ENCODE measurements around the gene CERKL. TPM values are rescaled to one million over a fixed set of nuclear protein-coding genes. Genes with fewer than 3 reads are reported as not detected.

Gene CERKL
- total RNA-seq, 1 donor from 2014 or later = not detected

- intact Hi-C loops (cut with DNase I) = no loop called here
Observed at GRCh38 chr2:181690860-181691259, 34.0 kb upstream of the CERKL start.

GRCh38 chr2:181686576-181687185 is 29.8 kb upstream of the CERKL start:
- Histone ChIP-seq H3K27ac (no peak overlapping the region), H3K9me3 (no peaks in the 10 kb centered on the region), H3K4me3 (no peak overlapping the region), H3K27me3 (peaks cover 9% of the 10 kb centered on the region), H3K4me1 (peaks cover 0 to 8% of the 10 kb centered on the region in 2 donors), H3K36me3 (no peaks in the 10 kb centered on the region)
- TF ChIP-seq CTCF (IDR thresholded peaks at IDR 0.05) = no peak
- intact Hi-C loops (cut with DNase I) = no loop called here
- DNase-seq (ENCODE audit: low spot score in 2 of 2) = no peak

More at GRCh38 chr2:181690860-181691259, 34.0 kb upstream of the CERKL start:
- TF ChIP-seq CTCF (IDR thresholded peaks at IDR 0.05) = no peak
- no peaks in the 10 kb centered on the region for H3K9me3 ChIP-seq
- no peak for DNase-seq (ENCODE audit: low spot score in 2 of 2)
- no peaks in the 10 kb centered on the region for H3K27me3 ChIP-seq
- no peaks in the 10 kb centered on the region for H3K4me1 ChIP-seq
- H3K27ac ChIP-seq = no peak overlapping the region
- H3K4me3 ChIP-seq = no peak overlapping the region
- no peaks in the 10 kb centered on the region for H3K36me3 ChIP-seq

- no peak for DNase-seq (ENCODE audit: low spot score in 2 of 2)
- no peaks in the 10 kb centered on the region for H3K9me3 ChIP-seq
- no peak overlapping the region for H3K27ac ChIP-seq
- no peaks in the 10 kb centered on the region for H3K36me3 ChIP-seq
- intact Hi-C loops (cut with DNase I) = no loop called here
- H3K4me1 ChIP-seq = peaks cover 0 to 8% of the 10 kb centered on the region in 2 donors
- H3K4me3 ChIP-seq = no peak overlapping the region
- peaks cover 9% of the 10 kb centered on the region for H3K27me3 ChIP-seq
- TF ChIP-seq CTCF (IDR thresholded peaks at IDR 0.05) = no peak
Observed at GRCh38 chr2:181685150-181685688, 28.3 kb upstream of the CERKL start.

GRCh38 chr2:181684454-181685149 is 27.7 kb upstream of the CERKL start:
- no peak for DNase-seq (ENCODE audit: low spot score in 2 of 2)
- H3K36me3 ChIP-seq = no peaks in the 10 kb centered on the region
- no peaks in the 10 kb centered on the region for H3K9me3 ChIP-seq
- no peak overlapping the region for H3K4me3 ChIP-seq
- intact Hi-C loops (cut with DNase I) = no loop called here
- no peak for TF ChIP-seq CTCF (IDR thresholded peaks at IDR 0.05)
- peaks cover 9% of the 10 kb centered on the region for H3K27me3 ChIP-seq
- peaks cover 0 to 8% of the 10 kb centered on the region in 2 donors for H3K4me1 ChIP-seq
- no peak overlapping the region for H3K27ac ChIP-seq

- no peak for TF ChIP-seq CTCF (IDR thresholded peaks at IDR 0.05)
- intact Hi-C loops (cut with DNase I) = no loop called here
- peaks cover 9% of the 10 kb centered on the region for H3K27me3 ChIP-seq
- no peak for DNase-seq (ENCODE audit: low spot score in 2 of 2)
- H3K27ac ChIP-seq = no peak overlapping the region
- H3K36me3 ChIP-seq = no peaks in the 10 kb centered on the region
- H3K4me3 ChIP-seq = peak overlapping the region; percentile 35 to 50
- peaks cover 0 to 8% of the 10 kb centered on the region in 2 donors for H3K4me1 ChIP-seq
- H3K9me3 ChIP-seq = no peaks in the 10 kb centered on the region
Observed at GRCh38 chr2:181683518-181684453, 26.9 kb upstream of the CERKL start.
